NCI-H187 (cell line): ENCODE results near the gene RGP1.
A peak's percentile ranks its signal among the peaks of the same experiment; 100 is the strongest.

ENCODE experiments used
- DNase-seq, 2 experiments: peaks; one replicate each; lab custom pipeline; 2025; lab: John Stamatoyannopoulos, UW

RGP1 gene

GRCh38 chr9:35771943-35772342 is 22.9 kb downstream of the RGP1 start:
- no peak for DNase-seq

DNA sequence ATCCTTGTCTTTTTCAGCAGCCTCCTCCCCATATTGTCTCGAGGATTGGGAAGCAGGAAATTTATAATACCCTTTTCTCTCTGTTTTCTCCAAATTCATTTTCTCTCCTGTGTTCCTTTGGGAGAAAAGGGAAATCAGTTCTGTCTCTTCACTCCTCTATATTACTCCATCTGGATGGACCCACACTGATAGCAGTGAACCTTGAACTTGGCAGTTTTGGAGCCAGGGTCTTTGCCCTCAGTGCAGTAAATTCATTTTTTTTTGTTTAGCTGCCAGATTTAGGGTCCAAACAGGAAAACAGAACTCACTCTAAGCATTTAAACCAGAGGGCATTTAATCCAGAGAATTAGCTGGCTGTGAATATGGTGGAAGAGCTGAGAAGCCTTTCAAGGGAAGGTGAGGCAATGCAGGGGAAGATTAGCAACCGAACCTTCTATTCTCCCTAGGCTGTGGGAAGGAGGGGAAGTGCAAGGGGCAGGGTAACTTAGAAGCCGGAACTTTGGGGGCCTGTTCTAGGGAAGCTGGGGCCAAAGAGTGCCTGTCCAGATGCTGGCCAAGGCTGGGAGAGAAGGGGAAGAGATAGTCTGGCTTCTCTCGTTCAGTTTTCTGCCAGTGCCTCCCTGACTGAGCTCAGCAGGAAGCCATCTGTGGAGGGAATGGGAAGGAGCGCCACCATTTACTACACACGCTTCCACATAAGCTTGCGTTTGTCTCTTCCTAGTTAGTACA is 26.0 kb downstream of the RGP1 start:
- DNase-seq = no peak

DNA sequence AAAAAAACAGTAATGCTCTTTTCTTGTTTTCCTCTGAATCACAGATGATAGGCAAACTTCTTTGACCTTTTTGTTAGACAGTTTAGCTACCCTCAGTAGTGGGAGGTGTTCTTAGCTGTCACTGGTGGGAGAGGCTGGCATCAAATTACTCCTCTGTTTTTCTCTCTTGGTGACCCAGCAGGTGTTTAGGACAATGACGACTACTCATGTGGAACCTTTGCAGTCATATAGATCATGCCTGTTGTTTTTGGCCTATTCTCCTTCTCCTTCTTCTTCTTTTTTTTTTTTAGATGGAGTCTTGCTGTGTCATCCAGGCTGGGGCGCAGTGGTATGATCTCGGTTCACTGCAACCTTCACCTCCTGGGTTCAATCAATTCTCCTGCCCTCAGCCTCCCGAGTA is 26.9 kb downstream of the RGP1 start:
- DNase-seq = peak; percentile 20 to 43

DNA sequence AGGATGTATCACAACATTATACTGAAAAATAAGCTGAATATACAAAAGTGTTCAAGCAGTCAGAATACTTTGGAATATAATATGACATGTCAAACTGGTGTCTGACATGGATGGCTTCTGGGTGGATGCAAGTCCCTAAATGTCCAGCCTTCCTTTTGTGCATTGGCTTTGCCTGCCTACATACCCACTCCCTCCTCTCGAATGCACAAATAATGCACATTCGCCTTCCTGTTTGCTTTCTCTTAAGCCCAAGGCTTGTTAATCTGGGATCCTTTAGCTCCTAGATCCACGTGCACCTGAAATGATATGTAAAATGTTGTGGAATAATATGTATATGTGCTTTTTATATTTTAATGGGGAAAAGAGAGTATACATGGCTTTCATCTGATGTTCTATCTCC is 29.4 kb downstream of the RGP1 start:
- DNase-seq = no peak

DNA sequence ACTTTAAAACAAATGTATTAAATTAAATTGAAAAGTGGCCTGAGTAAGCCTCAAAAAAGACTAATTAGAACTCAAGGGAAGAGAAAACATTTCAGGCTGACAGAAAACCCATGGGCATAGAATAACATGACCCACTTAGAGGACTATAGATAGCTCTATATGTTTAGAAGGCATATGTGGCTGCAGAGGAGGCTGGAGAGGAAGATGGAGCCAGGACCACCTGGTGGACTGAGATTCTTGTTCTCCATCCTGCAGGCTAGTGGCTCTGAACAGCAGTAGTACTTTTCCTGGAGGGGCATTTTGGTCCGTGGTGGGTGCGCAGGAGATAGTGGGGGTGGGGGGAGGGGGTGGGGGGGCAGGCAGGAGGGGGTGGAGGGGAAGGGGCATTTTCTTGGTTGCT is 32.0 kb downstream of the RGP1 start:
- DNase-seq = no peak

DNA sequence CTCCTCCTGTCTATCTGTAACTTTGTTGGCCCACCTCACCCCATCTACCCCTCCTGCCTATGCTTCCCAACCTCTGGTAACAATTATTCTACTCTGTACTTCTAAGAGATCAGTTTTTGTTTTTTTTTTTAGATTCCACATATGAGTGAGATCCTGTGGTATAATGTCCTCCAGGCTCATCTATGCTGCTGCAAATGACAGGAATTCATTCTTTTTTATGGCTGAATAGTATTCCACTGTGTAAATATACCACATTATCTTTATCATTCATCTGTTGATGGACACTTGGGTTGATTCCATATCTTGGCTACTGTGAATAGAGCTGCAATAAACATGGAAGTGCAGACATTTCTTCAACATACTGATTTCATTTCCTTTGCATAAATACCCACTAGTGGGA is 34.3 kb downstream of the RGP1 start:
- DNase-seq = no peak

DNA sequence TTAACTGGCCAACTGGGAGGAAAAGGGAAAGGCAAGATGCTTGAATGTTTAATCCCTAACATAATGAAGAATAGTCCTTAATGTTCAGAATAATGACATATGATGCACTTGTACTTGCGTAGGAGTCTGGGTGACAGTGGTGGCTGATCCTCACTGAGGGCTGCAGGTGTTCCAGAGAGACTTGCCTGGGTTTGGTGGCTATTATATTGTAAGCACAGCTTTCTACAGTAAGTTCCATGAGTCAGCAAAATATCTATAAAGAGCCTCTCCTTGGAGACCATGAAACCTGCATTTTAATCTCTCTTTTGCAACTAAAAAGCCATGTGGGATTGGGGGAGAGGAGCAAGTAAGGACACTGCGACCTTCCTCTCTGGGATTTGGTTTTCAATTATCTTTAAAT is 40.5 kb downstream of the RGP1 start:
- no peak for DNase-seq

GRCh38 chr9:35790025-35790384 is 40.9 kb downstream of the RGP1 start:
- DNase-seq = no peak

GRCh38 chr9:35790385-35791296 is 41.6 kb downstream of the RGP1 start:
- peak in 1 of 2 experiments; percentile 55 for DNase-seq

- no peak for DNase-seq
Observed at GRCh38 chr9:35791297-35791921, 42.3 kb downstream of the RGP1 start, which contains the start of gene NPR2. NPR2 (plus strand) TSS chr9:35791591; CDS start chr9:35792409, 818 bp downstream.

- no peak for DNase-seq
Observed at GRCh38 chr9:35792024-35792813, 43.1 kb downstream of the RGP1 start.

DNA sequence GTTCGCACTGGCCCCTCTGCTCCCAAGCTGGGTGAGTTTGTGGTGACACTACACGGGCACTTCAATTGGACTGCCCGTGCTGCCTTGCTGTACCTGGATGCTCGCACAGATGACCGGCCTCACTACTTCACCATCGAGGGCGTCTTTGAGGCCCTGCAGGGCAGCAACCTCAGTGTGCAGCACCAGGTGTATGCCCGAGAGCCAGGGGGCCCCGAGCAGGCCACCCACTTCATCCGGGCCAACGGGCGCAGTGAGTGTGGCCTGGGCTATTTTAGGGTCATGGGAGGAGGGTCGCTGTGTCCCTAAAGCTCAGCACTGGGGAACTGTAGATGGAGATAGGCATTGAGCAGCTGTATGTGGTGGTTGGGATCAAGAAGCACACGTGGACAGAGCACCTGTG is 43.7 kb downstream of the RGP1 start:
- no peak for DNase-seq

- no peak for DNase-seq
Observed at GRCh38 chr9:35793461-35793860, 44.4 kb downstream of the RGP1 start.

DNA sequence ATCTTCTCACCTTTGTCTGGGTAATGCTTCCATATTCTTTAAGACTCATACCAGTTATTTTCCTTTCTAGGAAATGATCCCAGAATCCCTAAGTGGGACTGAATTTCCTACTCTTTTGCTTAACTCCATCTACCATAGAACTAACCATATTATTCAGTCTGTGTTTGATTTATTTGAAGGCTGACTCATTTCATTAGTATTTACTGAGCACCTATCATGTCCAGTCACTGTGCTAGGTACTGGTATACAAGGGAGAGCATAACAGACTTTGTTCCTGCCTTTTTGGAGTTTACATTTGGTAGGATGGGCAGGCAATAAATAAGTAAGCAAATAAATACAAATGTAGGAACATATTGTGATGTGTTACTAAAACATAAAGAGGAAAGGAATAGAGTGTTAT is 46.6 kb downstream of the RGP1 start:
- no peak for DNase-seq

GRCh38 chr9:35797311-35798109 is 48.4 kb downstream of the RGP1 start:
- DNase-seq = no peak

DNA sequence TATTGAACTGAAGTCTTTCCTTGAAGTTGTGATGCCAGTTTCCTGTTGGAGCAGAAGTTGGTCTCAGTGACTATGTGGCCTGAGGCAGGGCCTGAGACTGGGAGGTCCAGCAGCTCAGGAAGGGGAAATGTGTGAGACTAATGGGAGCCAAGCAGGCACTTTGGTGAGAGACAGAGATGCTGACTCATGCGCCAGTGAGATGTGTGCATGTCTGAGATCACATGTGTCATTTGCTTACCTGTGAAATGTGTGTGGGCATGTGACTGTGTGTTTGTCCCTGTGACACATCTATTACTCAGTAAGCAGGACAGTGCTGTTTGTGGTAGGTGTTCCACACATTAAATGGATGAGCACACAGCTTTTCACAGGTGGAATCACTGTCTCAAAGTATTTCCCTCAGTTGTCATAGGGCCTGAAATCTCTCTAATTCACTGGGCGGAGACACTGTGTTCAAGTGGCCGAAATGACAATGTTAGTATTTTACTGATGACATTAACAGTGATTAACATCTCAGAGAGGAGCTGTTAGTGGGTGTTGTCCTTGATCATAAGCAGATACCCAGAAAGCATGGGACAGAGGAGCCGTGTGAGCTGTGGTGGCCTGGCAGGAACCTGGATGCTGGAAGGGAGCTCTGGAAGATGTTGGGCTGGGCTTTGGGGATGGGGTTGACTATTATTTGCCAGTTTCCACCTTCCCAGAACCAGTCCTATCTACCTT is 49.7 kb downstream of the RGP1 start:
- no peak for DNase-seq

- no peak for DNase-seq
Observed at GRCh38 chr9:35800530-35800929, 51.4 kb downstream of the RGP1 start.

GRCh38 chr9:35801328-35802128 is 52.4 kb downstream of the RGP1 start:
- no peak for DNase-seq

- no peak for DNase-seq
Observed at GRCh38 chr9:35806101-35806500, 57.0 kb downstream of the RGP1 start.
